C4-2B (cell line): ENCODE measurements around the gene GPER1.

Source experiments
- ZFX ChIP-seq: fragments of 450-650 bp; IDR thresholded peaks from 2 replicates; pipeline ENCODE4 v1.6.1; 2017
- TF ChIP-seq, protein P1 (sequence below): fragments of 450-650 bp; conservative IDR thresholded peaks from 2 replicates; pipeline ENCODE4 v1.5.1; 2017; ENCODE audit warnings: mild to moderate bottlenecking

DNA sequence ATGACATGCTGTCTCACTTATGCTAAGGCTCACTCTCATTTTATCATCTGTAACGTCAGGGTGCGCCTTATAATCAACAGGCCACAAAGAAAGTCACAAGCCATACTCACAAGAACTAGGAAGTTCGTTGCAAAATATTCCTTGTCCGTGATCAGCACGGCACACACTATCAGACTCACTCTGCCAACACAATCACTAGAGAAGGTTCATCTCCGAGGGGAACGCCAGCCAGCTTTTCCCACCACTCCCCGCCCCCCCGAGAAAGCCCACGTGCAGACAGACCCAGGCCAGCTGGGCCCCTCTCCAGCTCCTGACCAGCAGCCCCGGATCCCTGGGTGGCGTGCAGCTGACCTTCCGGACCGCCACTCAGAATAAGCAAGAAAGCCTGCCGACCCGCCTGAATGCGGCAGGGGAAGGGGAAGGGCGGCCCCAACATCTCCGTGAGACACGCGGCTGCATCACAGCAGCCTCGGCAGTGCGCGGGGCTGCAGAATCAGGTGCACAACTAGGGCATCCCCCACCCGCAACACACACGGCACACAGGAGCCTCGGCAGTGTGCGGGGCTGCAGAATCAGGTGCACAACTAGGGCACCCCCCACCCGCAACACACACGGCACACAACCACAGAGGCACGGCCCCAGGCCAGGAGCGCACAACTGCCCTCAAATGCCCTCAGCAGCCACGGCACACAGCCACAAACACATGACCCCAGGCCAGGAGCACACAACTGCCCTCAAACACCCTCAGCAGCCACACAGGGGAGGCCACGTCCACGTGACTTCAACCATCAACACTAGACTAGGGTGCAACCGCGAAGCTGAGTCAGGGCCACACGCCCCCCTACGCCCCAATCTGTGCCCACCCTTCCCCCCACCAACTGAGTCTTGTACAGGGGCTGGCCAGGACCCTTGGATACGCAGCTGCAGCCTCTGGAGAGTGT lies 46.1 kb upstream of the GPER1 start:
- TF ChIP-seq, protein P1, sequence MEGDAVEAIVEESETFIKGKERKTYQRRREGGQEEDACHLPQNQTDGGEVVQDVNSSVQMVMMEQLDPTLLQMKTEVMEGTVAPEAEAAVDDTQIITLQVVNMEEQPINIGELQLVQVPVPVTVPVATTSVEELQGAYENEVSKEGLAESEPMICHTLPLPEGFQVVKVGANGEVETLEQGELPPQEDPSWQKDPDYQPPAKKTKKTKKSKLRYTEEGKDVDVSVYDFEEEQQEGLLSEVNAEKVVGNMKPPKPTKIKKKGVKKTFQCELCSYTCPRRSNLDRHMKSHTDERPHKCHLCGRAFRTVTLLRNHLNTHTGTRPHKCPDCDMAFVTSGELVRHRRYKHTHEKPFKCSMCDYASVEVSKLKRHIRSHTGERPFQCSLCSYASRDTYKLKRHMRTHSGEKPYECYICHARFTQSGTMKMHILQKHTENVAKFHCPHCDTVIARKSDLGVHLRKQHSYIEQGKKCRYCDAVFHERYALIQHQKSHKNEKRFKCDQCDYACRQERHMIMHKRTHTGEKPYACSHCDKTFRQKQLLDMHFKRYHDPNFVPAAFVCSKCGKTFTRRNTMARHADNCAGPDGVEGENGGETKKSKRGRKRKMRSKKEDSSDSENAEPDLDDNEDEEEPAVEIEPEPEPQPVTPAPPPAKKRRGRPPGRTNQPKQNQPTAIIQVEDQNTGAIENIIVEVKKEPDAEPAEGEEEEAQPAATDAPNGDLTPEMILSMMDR = no peak
- TF ChIP-seq ZFX = no peak
